Umbilical cord (tissue), 2 donors: ENCODE data around the gene ADGRL1. TPM values are rescaled to one million over a fixed set of nuclear protein-coding genes. Genes with fewer than 3 reads are reported as not detected.

ENCODE experiments used
- DNase-seq: peaks from one replicate; pipeline ENCODE4 v3.0.0-alpha.2; 2015; ENCODE audit warnings: low spot score
- total RNA-seq: library from RNA; depleted of rRNA; stranded (reverse); fragments of >200 nt; gene quantifications from one replicate; pipeline ENCODE4 v1.2.3, GENCODE V29; 2014; ENCODE audit warnings: low replicate concordance; ENCODE audit not compliant: insufficient read depth

The ADGRL1 gene
- total RNA-seq, 1 donor from 2014 or later: 5.3 TPM

DNA sequence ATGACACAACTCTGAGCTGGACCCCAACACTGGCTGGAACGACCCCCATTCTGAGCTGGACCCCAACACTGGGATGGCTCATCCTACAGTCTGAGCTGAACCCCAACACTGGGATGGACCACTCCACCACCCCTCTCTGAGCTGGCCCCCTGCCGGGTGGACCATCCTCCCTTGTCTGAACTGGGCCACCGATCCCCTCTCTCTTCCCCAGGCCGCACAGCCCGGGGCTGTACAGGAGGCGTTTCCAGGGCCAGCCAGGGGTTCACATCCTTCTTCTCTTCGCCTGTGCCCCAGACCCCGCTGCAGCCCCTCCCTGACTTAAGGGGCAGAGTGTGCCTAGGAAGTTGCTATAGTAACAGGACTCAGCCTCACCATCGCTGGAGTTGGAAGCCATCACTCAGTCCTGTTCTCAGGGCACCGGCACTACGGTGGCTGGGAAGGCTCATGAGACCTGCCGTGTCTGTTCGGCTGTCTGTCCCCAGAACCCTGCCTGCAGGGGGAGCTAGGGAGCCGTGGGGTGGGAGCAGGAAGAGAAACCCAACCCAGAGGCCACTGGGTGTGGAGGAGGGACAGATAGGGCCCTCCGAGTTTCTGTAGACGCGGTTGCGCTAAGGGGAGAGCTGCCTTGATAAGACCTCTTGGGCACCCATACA is 92.1 kb downstream of the ADGRL1 start:
- no peak for DNase-seq

- peak; percentile 63 for DNase-seq
Observed at GRCh38 chr19:14112809-14113385, 93.1 kb downstream of the ADGRL1 start.

GRCh38 chr19:14112051-14112808 is 93.7 kb downstream of the ADGRL1 start:
- DNase-seq: peak; percentile 32

DNA sequence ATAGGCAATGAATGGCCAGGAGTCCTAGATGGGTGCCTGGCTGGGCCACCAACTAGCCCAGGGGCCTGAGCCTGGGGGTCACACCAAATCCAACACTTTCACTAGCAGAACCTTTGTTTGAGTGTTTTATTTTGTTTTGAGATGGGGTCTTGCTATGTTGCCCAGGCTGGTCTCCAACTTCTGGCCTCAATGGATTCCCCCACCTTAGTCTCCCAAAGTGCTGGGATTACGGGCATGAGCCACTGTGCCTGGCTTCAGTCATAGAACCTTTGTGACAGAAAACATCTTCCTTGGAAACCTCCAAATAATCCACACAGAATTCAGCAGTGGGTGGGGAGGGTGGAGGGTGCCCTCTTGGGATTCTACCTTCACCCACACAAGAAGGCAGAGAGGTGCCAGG is 94.5 kb downstream of the ADGRL1 start:
- no peak for DNase-seq

DNA sequence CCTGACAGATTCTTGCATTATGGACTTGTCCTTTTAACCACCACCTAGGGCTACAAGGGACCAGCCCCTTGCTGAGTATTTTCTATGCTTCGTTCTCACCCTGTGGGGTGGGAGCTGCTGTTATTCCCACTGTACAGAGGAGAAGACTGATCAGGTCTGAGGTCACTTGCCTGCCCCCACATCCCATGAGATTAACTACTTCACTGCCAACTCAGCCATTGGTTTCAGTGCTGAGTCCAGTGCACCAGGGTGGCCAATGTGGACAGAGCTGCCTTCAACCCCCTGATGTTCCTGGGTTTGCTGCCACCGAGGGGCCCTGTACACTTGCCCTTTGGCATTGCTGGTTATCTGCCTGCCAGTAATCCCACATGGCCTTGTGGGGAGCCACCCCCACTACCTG is 95.3 kb downstream of the ADGRL1 start:
- no peak for DNase-seq

- no peak for DNase-seq
Observed at GRCh38 chr19:14107581-14108461, 98.1 kb downstream of the ADGRL1 start.

DNA sequence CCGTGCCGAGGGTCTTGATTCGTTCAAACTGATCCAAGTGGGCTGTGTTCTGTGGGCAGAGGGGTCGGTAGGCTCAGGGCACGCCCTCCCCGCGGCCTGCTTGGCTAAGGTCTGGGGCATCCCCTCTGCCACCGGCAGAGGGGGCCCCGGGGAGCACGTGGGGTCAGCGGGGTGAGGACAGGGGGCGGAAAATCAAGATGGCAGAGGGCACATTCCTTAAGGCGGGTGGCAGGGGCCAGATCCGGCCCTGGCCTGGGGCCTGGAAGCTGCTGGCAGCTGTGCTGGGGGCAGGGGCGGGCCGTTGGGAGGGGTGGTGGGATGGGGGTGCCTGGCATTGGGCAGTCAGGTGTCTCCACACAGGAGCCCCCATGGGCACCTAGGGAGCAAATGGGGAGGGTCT is 99.1 kb downstream of the ADGRL1 start:
- no peak for DNase-seq

DNA sequence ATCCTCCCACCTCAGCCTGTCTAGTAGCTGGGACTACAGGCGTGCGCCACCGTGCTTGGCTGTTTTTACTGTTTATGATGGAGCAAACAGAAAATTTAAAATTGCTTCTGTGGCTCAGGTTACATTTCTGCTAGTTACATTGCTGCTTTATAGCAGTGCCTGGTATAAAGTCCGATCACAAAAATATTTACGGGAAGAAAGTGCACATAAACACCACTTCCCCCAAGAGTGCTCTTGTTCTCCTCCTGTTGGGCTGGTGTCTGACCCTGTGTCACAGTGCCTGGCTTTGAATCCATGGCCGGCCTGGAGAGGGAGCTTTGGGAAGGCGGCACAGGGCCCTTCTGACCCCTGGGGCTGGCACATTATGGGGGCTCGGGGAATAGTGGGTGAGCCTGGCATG is 100.3 kb downstream of the ADGRL1 start:
- no peak for DNase-seq

GRCh38 chr19:14103310-14103709 is 102.7 kb downstream of the ADGRL1 start:
- no peak for DNase-seq

- no peak for DNase-seq
Observed at GRCh38 chr19:14102756-14103155, 103.2 kb downstream of the ADGRL1 start.

GRCh38 chr19:14102102-14102696 is 103.8 kb downstream of the ADGRL1 start:
- no peak for DNase-seq

DNA sequence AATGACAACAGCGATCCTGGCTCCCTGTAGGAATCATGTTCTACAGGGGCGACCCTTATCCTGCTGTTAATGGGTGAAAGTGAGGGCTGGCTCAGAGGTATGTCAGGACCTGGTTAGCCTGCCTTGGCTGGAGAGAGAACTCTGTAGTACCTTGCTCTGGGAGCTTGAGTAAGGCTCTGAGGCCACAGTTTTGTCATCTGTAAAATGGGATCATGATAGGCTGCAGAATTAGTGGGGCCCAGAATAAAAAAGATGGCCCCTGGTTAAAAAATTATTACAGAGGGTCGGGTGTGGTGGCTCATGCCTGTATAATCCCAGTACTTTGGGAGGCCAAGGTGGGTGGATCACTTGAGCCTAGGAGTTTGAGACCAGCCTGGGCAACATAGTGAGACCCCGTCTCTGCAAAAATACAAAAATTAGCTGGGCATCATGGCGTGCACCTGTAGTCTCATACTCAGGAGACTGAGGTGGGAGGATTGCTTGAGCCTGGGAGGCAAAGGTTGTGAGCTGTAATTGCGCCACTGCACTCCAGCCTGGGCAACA is 104.9 kb downstream of the ADGRL1 start:
- no peak for DNase-seq

Other genes with a start within 250 kb of the ADGRL1 start
- gene RFX1, start 199.8 kb downstream of the ADGRL1 start, total RNA-seq: 1.9 TPM
- not detected for gene RLN3, start 178.0 kb downstream of the ADGRL1 start, total RNA-seq
- gene IL27RA, start 174.4 kb downstream of the ADGRL1 start, total RNA-seq: 0.96 TPM
- gene PALM3, start 144.1 kb downstream of the ADGRL1 start, total RNA-seq: not detected
- gene MISP3, start 133.4 kb downstream of the ADGRL1 start, total RNA-seq: 0.96 TPM
- not detected for gene C19orf67, start 120.4 kb downstream of the ADGRL1 start, total RNA-seq
- 21.9 TPM for gene SAMD1, start 115.4 kb downstream of the ADGRL1 start, total RNA-seq
- 17.6 TPM for gene PRKACA, start 88.4 kb downstream of the ADGRL1 start, total RNA-seq
- 0.48 TPM for gene ASF1B, start 69.6 kb downstream of the ADGRL1 start, total RNA-seq
- 49.4 TPM for gene ADGRE5, start 175.3 kb upstream of the ADGRL1 start, total RNA-seq
- 34.9 TPM for gene DDX39A, start 213.2 kb upstream of the ADGRL1 start, total RNA-seq
- 59.7 TPM for gene PKN1, start 227.1 kb upstream of the ADGRL1 start, total RNA-seq